ENCODE measurements around the gene NSD2. TPM values are rescaled to one million over a fixed set of nuclear protein-coding genes. Genes with fewer than 3 reads are reported as not detected.

The NSD2 gene
- total RNA-seq, 2 donors from 2014 or later: 18.8 to 35.4 TPM

GRCh38 chr4:1836650-1837049 is 34.5 kb upstream of the NSD2 start:
- peaks cover 56% of the 10 kb centered on the region for H3K36me3 ChIP-seq
- no peaks in the 10 kb centered on the region for H3K4me1 ChIP-seq (ENCODE audit: control insufficient read depth in 1 of 2, low read depth in 2 of 2)
- no peak overlapping the region for H3K27ac ChIP-seq
- H3K4me3 ChIP-seq: no peak overlapping the region
- no peak for ATAC-seq (ENCODE audit: insufficient number of reproducible peaks, low FRiP score, low read depth)
- no peaks in the 10 kb centered on the region for H3K9me3 ChIP-seq
- TF ChIP-seq, protein P1, sequence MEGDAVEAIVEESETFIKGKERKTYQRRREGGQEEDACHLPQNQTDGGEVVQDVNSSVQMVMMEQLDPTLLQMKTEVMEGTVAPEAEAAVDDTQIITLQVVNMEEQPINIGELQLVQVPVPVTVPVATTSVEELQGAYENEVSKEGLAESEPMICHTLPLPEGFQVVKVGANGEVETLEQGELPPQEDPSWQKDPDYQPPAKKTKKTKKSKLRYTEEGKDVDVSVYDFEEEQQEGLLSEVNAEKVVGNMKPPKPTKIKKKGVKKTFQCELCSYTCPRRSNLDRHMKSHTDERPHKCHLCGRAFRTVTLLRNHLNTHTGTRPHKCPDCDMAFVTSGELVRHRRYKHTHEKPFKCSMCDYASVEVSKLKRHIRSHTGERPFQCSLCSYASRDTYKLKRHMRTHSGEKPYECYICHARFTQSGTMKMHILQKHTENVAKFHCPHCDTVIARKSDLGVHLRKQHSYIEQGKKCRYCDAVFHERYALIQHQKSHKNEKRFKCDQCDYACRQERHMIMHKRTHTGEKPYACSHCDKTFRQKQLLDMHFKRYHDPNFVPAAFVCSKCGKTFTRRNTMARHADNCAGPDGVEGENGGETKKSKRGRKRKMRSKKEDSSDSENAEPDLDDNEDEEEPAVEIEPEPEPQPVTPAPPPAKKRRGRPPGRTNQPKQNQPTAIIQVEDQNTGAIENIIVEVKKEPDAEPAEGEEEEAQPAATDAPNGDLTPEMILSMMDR (IDR thresholded peaks at IDR 0.05): no peak
- H3K27me3 ChIP-seq (replicated peaks; ENCODE audit: insufficient read depth): no peaks in the 10 kb centered on the region
- DNase-seq (ENCODE audit: low spot score): no peak

DNA sequence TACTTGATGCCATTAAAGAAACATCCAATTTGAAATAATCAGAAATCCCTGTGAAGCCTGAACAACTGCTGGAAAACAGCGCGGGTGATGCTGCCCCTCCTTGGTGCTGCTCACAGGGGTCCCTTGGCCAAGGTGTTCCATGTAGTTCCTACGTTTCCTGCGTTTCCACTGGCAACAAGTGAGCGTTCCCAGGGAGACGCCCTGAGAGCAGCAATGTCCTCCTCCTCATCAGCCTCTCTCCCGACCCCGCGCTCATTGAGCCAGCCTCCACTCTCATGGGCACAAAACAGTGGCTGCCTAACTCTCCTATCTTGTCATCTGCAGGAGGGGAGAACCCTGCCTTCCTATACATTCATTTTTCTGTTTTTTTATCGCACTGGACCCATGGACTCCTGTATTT is 34.1 kb upstream of the NSD2 start:
- Histone ChIP-seq H3K27me3 (replicated peaks; ENCODE audit: insufficient read depth) (no peaks in the 10 kb centered on the region), H3K4me3 (no peak overlapping the region), H3K36me3 (peaks cover 52% of the 10 kb centered on the region), H3K9me3 (no peaks in the 10 kb centered on the region), H3K27ac (no peak overlapping the region), H3K4me1 (ENCODE audit: control insufficient read depth in 1 of 2, low read depth in 2 of 2) (no peaks in the 10 kb centered on the region)
- no peak for ATAC-seq (ENCODE audit: insufficient number of reproducible peaks, low FRiP score, low read depth)
- no peak for DNase-seq (ENCODE audit: low spot score)
- TF ChIP-seq, protein P1 (IDR thresholded peaks at IDR 0.05): no peak

- ATAC-seq (ENCODE audit: insufficient number of reproducible peaks, low FRiP score, low read depth) (no peak), DNase-seq (ENCODE audit: low spot score) (no peak)
- Histone ChIP-seq H3K9me3 (no peaks in the 10 kb centered on the region), H3K27me3 (replicated peaks; ENCODE audit: insufficient read depth) (no peaks in the 10 kb centered on the region), H3K36me3 (peaks cover 44% of the 10 kb centered on the region), H3K4me3 (no peak overlapping the region), H3K27ac (no peak overlapping the region), H3K4me1 (ENCODE audit: control insufficient read depth in 1 of 2, low read depth in 2 of 2) (no peaks in the 10 kb centered on the region)
- TF ChIP-seq, protein P1 (IDR thresholded peaks at IDR 0.05): no peak
These were observed 31.9 kb upstream of the NSD2 start for GRCh38 chr4:1839282-1839681.

GRCh38 chr4:1841201-1841886 is 29.8 kb upstream of the NSD2 start:
- H3K36me3 ChIP-seq: peaks cover 29% of the 10 kb centered on the region
- H3K4me3 ChIP-seq: no peak overlapping the region
- TF ChIP-seq, protein P1 (IDR thresholded peaks at IDR 0.05): no peak
- no peaks in the 10 kb centered on the region for H3K4me1 ChIP-seq (ENCODE audit: control insufficient read depth in 1 of 2, low read depth in 2 of 2)
- DNase-seq (ENCODE audit: low spot score) (no peak), ATAC-seq (ENCODE audit: insufficient number of reproducible peaks, low FRiP score, low read depth) (no peak)
- H3K27ac ChIP-seq: no peak overlapping the region
- no peaks in the 10 kb centered on the region for H3K9me3 ChIP-seq
- no peaks in the 10 kb centered on the region for H3K27me3 ChIP-seq (replicated peaks; ENCODE audit: insufficient read depth)

DNA sequence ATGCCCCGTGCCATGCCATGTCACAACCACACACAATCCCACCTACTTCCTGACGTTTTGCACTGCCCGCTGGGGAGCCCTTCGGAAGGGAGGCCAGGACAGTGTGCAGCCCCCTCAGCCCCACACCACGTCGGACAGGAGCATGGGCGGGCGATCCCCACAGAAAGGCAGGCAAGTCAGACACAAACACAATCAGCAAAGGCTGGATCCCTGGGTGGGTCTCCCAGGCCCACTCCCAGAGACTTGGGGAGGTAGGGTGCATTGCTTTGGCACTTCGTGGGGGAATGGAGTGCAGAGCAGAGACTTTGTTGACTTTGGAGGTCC is 29.3 kb upstream of the NSD2 start:
- no peak for DNase-seq (ENCODE audit: low spot score)
- peaks cover 25% of the 10 kb centered on the region for H3K36me3 ChIP-seq

More for the DNA sequence above, 29.3 kb upstream of the NSD2 start:
- no peak overlapping the region for H3K4me3 ChIP-seq
- no peaks in the 10 kb centered on the region for H3K9me3 ChIP-seq
- no peaks in the 10 kb centered on the region for H3K4me1 ChIP-seq (ENCODE audit: control insufficient read depth in 1 of 2, low read depth in 2 of 2)
- TF ChIP-seq, protein P1 (IDR thresholded peaks at IDR 0.05): no peak
- H3K27me3 ChIP-seq (replicated peaks; ENCODE audit: insufficient read depth): no peaks in the 10 kb centered on the region
- H3K27ac ChIP-seq: no peak overlapping the region
- ATAC-seq (ENCODE audit: insufficient number of reproducible peaks, low FRiP score, low read depth): no peak
